MM.1S (cell line): Measurements from ENCODE around the gene UQCRHL.
A peak's percentile ranks its signal among the peaks of the same experiment; 100 is the strongest.
"Not testable (repeated sequence)": the region's sequence is repeated elsewhere in the genome, so short reads cannot be mapped to it uniquely, and the experiment has no call there.

Experiments
- DNase-seq: peaks from one replicate; pipeline ENCODE4 v3.0.0-alpha.2; 2015
- H2AFZ ChIP-seq: fragments of 300-600 bp; sonication (generic); 2 replicates; pipeline ENCODE4 v1.6.0; 2016; ENCODE audit warnings: antibody characterized with exemption, low read length
- H3F3A ChIP-seq: fragments of 300-600 bp; sonication (generic); 2 replicates; pipeline ENCODE4 v1.6.1; 2016; ENCODE audit warnings: mild to moderate bottlenecking, antibody characterized with exemption, low read length, moderate library complexity, mixed read lengths; ENCODE audit not compliant: insufficient read depth
- H3K27ac ChIP-seq: fragments of 300-600 bp; sonication (generic); 2 replicates; pipeline ENCODE4 v1.5.1; 2016; ENCODE audit warnings: mild to moderate bottlenecking, low read length
- H3K27me3 ChIP-seq: fragments of 300-600 bp; sonication (generic); replicated peaks from 2 replicates; pipeline ENCODE4 v1.6.0; 2016; ENCODE audit warnings: low read length; ENCODE audit not compliant: insufficient read depth
- H3K36me3 ChIP-seq: fragments of 300-600 bp; sonication (generic); replicated peaks from 2 replicates; pipeline ENCODE4 v1.6.1; 2016; ENCODE audit warnings: mild to moderate bottlenecking, low read length, mixed read lengths; ENCODE audit not compliant: insufficient read depth
- H3K4me1 ChIP-seq: fragments of 300-600 bp; sonication (generic); 2 replicates; pipeline ENCODE4 v1.6.1; 2016; ENCODE audit warnings: low read length, mixed read lengths
- H3K4me2 ChIP-seq: fragments of 300-600 bp; sonication (generic); 2 replicates; pipeline ENCODE4 v1.6.0; 2016; ENCODE audit warnings: low read depth, low read length
- H3K4me3 ChIP-seq: fragments of 300-600 bp; sonication (generic); 2 replicates; pipeline ENCODE4 v1.5.1; 2016; ENCODE audit warnings: low read length, mixed read lengths
- H3K79me2 ChIP-seq: fragments of 300-600 bp; sonication (generic); 2 replicates; pipeline ENCODE4 v1.6.1; 2016; ENCODE audit warnings: mixed run types, low read length, mixed read lengths
- H3K9ac ChIP-seq: fragments of 300-600 bp; sonication (generic); 2 replicates; pipeline ENCODE4 v1.6.1; 2016; ENCODE audit warnings: low read length, mixed read lengths
- H3K9me2 ChIP-seq: fragments of 300-600 bp; sonication (generic); replicated peaks from 2 replicates; pipeline ENCODE4 v1.6.1; 2016; ENCODE audit warnings: mild to moderate bottlenecking, low read length, mixed read lengths; ENCODE audit not compliant: insufficient read depth
- H3K9me3 ChIP-seq: fragments of 300-600 bp; sonication (generic); replicated peaks from 2 replicates; pipeline ENCODE4 v1.6.1; 2016; ENCODE audit warnings: mild to moderate bottlenecking, low read length, mixed read lengths; ENCODE audit not compliant: insufficient read depth
- H4K20me1 ChIP-seq: fragments of 300-600 bp; sonication (generic); 2 replicates; pipeline ENCODE4 v1.6.1; 2016; ENCODE audit warnings: mild to moderate bottlenecking, low read length, moderate library complexity, mixed read lengths; ENCODE audit not compliant: insufficient read depth
- CTCF ChIP-seq: fragments of 300-600 bp; sonication (generic); IDR thresholded peaks from 2 replicates; pipeline ENCODE4 v1.5.1; 2016; ENCODE audit warnings: antibody characterized with exemption, low read length, mixed read lengths
- EZH2 ChIP-seq: fragments of 300-600 bp; sonication (generic); optimal IDR thresholded peaks from 2 replicates; pipeline ENCODE3; 2017; ENCODE audit warnings: low read depth, mild to moderate bottlenecking, antibody characterized with exemption, low read length, mixed read lengths
- EZH2phosphoT487 ChIP-seq: fragments of 300-600 bp; sonication (generic); IDR thresholded peaks from 2 replicates; pipeline ENCODE4 v1.6.1; 2018; ENCODE audit warnings: antibody characterized with exemption, low read length

The UQCRHL gene

GRCh38 chr1:15847100-15847892 lies 39.8 kb upstream of the UQCRHL start, which contains the start of gene SPEN:
TSS of gene SPEN (plus strand) at chr1:15847707. CDS start at chr1:15848068, 361 bp downstream.
- H3K4me1 ChIP-seq: peaks cover 13% of the 10 kb centered on the region
- H3K4me3 ChIP-seq: peak within 1 kb of the TSS; percentile 85
- H3K9me2 ChIP-seq: no peaks in the 10 kb centered on the region
- DNase-seq: peak; percentile 99
- peak within 1 kb of the TSS; percentile 100 for H2AFZ ChIP-seq
- no peaks in the 10 kb centered on the region; the same call in 1 of the 2 replicates for H4K20me1 ChIP-seq
- no peaks in the 10 kb centered on the region for H3K9me3 ChIP-seq
- peak within 1 kb of the TSS; percentile 77 for H3K9ac ChIP-seq
- H3K79me2 ChIP-seq: peaks cover 51% of the 10 kb centered on the region
- peak within 1 kb of the TSS; percentile 70 for H3K27ac ChIP-seq
- peaks cover 56% of the 10 kb centered on the region for H3F3A ChIP-seq
- H3K36me3 ChIP-seq: no peaks in the 10 kb centered on the region
- no peaks in the 10 kb centered on the region for H3K27me3 ChIP-seq
- no peak for TF ChIP-seq EZH2
- TF ChIP-seq EZH2phosphoT487: no peak
- no peak for TF ChIP-seq CTCF
- peak within 1 kb of the TSS; percentile 94 for H3K4me2 ChIP-seq

GRCh38 chr1:15846056-15846455 lies 38.6 kb upstream of the UQCRHL start:
- DNase-seq, H3K27me3 ChIP-seq, H2AFZ ChIP-seq, H3K4me1 ChIP-seq, H3K36me3 ChIP-seq, H4K20me1 ChIP-seq, H3K4me3 ChIP-seq, H3K9ac ChIP-seq, H3K27ac ChIP-seq, H3K9me3 ChIP-seq, H3K4me2 ChIP-seq, H3K9me2 ChIP-seq: not testable (repeated sequence)
- Histone ChIP-seq H3K79me2 (peaks cover 39% of the 10 kb centered on the region), H3F3A (peaks cover 44% of the 10 kb centered on the region)

DNA sequence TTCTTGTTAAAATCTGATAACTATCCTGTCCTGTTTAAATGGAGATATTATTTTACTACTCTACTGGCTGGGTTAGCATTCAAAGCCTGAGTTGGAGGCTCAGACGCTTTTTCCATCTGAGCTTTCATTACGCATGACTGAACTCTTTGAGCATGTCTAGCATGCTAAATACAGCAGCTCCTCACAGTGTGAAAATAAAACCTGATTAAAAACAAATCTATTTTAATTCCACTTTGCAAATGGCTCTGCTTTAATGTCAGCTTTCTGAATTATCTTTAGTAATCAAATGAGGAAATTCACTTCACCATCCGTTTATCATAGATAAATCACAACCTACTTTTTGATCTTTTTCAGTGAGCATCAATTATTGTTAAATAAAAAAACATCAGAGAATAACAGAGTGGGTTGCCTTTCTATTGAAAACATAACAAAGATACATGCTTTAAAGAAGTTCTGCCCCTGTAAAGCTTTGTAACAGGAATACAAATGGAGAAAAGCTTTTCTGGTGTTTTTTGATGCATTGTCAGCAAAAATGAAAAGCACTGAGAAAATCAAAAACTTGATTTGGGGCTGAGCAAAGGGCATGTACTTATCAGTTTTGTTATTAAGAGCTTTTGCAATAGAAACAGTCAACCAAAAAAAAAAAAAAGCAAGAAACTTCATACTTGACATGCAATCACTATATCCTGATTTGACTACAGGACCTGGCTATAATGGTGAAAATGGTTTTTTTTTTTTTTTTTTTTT lies 36.5 kb upstream of the UQCRHL start:
- no peak for DNase-seq
- Histone ChIP-seq H3K79me2 (peaks cover 18% of the 10 kb centered on the region), H3K27ac (no peak overlapping the region), H3K4me3 (no peak overlapping the region), H3F3A (peaks cover 26% of the 10 kb centered on the region), H2AFZ (no peak overlapping the region), H3K9me3 (no peaks in the 10 kb centered on the region), H3K9ac (no peak overlapping the region), H3K4me1 (no peaks in the 10 kb centered on the region), H3K4me2 (no peak overlapping the region), H3K27me3 (no peaks in the 10 kb centered on the region), H3K9me2 (no peaks in the 10 kb centered on the region), H4K20me1 (no peaks in the 10 kb centered on the region), H3K36me3 (no peaks in the 10 kb centered on the region)
- TF ChIP-seq EZH2 (no peak), CTCF (no peak), EZH2phosphoT487 (no peak)
